ENCODE data around the gene MTCL1. TPM values are rescaled to one million over a fixed set of nuclear protein-coding genes. Genes with fewer than 3 reads are reported as not detected.

The MTCL1 gene
- total and polyA plus RNA-seq, 9 of the 15 experiments (the other 6 are each of a cell fraction or from before 2014, with no cell fraction given): 0.21 to 7.4 (median 3.7) TPM

DNA sequence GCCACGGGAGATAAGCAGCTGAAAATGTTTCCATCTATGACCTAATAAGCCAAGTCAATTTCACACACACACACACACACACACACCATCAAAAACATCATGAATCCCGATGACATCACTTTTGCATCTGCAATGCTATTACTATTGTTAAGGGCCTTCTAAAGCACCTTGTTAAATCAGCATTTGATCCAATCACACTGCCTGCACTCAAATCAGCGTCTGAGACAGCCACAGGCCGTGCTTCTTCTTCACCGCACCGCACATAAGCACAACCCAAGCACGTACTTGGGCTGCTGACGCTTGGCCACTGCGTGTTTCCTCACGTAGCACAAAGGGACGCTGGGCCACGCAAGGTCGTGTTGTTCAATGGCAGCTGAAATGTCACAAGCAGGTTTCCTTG lies 15.8 kb upstream of the MTCL1 start (continued):
- TF ChIP-seq XRCC3 (IDR thresholded peaks at IDR 0.05) (no peak), HDAC8 (tag; IDR thresholded peaks at IDR 0.05) (no peak), MEF2D (tag; conservative IDR thresholded peaks at IDR 0.05; ENCODE audit: low read depth) (no peak), RBM39 (optimal IDR thresholded peaks at IDR 0.05; ENCODE audit: low read depth, low read length) (no peak), ETV6 (IDR thresholded peaks at IDR 0.05; ENCODE audit: borderline replicate concordance in 1 of 2, low read depth in 2 of 2, low read length in 1 of 2) (no peak), ETV6 (CRISPR knock-in tag; IDR thresholded peaks at IDR 0.05; ENCODE audit: borderline replicate concordance) (no peak), JUND (IDR thresholded peaks at IDR 0.05; ENCODE audit: borderline replicate concordance, low read depth, low read length) (no peak), JUND (tag; IDR thresholded peaks at IDR 0.05; ENCODE audit: borderline replicate concordance, low read depth, low read length) (peak; percentile 41; the same call in 2 of the 3 replicates), HMG20B (CRISPR knock-in tag; IDR thresholded peaks at IDR 0.05) (no peak), NFE2 (IDR thresholded peaks at IDR 0.05; ENCODE audit: low read depth) (no peak), HSF4 (CRISPR knock-in tag; IDR thresholded peaks at IDR 0.05; ENCODE audit: borderline replicate concordance) (no peak)
- TF ChIP-seq, protein P1, sequence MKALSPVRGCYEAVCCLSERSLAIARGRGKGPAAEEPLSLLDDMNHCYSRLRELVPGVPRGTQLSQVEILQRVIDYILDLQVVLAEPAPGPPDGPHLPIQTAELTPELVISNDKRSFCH (CRISPR knock-in tag; IDR thresholded peaks at IDR 0.05): no peak
- TF ChIP-seq, protein P1 (tag; IDR thresholded peaks at IDR 0.05): no peak

DNA sequence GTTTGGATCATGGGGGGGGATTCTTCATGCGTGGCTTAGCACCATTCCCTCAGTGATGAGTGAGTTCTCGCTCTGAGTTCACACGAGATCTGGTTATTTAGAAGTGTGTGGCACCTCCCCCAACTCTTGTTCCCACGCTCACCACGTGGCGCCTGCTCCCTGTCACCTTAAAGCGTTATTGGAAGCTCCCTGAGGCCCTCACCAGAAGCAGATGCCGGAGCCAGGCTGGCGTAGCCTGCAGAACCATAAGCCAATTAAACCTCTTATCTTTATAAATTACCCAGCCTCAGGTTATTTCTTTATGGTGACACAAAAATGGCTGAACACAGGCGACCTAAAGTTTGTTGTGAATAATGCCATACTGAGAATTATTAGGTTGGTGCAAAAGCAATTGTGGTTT lies 10.5 kb upstream of the MTCL1 start:
- Histone ChIP-seq H3K27ac (ENCODE audit: extremely low read depth, low read depth, low read length) (no peak overlapping the region), H3K4me3 (no peak overlapping the region), H2AFZ (ENCODE audit: low read depth, low read length) (no peak overlapping the region), H3K4me1 (replicated peaks in 1 of 2; ENCODE audit: control insufficient read depth in 2 of 2, insufficient read depth in 2 of 2, low read length in 2 of 2) (no peaks in the 10 kb centered on the region), H3K4me2 (ENCODE audit: insufficient read depth, low read length) (no peak overlapping the region), H3K9me1 (ENCODE audit: control insufficient read depth, insufficient read depth, low read length) (no peaks in the 10 kb centered on the region), H3K79me2 (ENCODE audit: control insufficient read depth, insufficient read depth, low read length) (no peaks in the 10 kb centered on the region), H3K36me3 (ENCODE audit: control insufficient read depth, insufficient read depth, low read length) (no peaks in the 10 kb centered on the region), H3K9me3 (replicated peaks; ENCODE audit: control insufficient read depth, insufficient read depth, low read depth, low read length) (no peaks in the 10 kb centered on the region), H3K27me3 (ENCODE audit: control insufficient read depth in 2 of 2, insufficient read depth in 2 of 2, low read length in 2 of 2) (peaks cover 7 to 11% of the 10 kb centered on the region in 2 experiments; a peak in 4 of 5 replicates), H4K20me1 (replicated peaks; ENCODE audit: control insufficient read depth, insufficient read depth, low read length) (no peaks in the 10 kb centered on the region), H3K9ac (ENCODE audit: insufficient read depth in 1 of 2, low read depth in 2 of 2, low read length in 2 of 2) (no peak overlapping the region)
- TF ChIP-seq L3MBTL2 (IDR thresholded peaks at IDR 0.05) (peak; percentile 13; the same call in 1 of the 2 replicates), CHD2 (IDR thresholded peaks at IDR 0.05; ENCODE audit: low read depth, low read length) (peak; percentile 79), RBBP5 (IDR thresholded peaks at IDR 0.05; ENCODE audit: borderline replicate concordance, insufficient read depth, low read length, poor library complexity, severe bottlenecking) (no peak)
- TF ChIP-seq, protein P2, sequence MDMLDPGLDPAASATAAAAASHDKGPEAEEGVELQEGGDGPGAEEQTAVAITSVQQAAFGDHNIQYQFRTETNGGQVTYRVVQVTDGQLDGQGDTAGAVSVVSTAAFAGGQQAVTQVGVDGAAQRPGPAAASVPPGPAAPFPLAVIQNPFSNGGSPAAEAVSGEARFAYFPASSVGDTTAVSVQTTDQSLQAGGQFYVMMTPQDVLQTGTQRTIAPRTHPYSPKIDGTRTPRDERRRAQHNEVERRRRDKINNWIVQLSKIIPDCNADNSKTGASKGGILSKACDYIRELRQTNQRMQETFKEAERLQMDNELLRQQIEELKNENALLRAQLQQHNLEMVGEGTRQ (CRISPR knock-in tag; IDR thresholded peaks at IDR 0.05): peak; percentile 41; the same call in 1 of the 2 replicates
- no TSS peak for BruUV-seq (replicated peaks)
- 15% methylated on average over 9 of the region's 10 CpGs for WGBS (ENCODE audit: insufficient coverage, low coverage, missing lambda C conversion rate)
- ChIA-PET CTCF (ENCODE audit: low intra/inter-chr PET ratio) (no interaction called here), POLR2A (no interaction called here)
- DNase-seq (ENCODE audit: extremely low read depth in 1 of 4, low spot score in 3 of 4): no peak
- ATAC-seq: no peak
- intact Hi-C loops (cut with micrococcal nuclease): loop anchor here (5.0 to 10.0 kb wide), 3 partner anchors 187 to 360 kb away; no protein-coding TSS in a partner anchor
- FAIRE-seq: no peak
- in situ Hi-C loops (cut with MboI): no loop called here

Measured in K562 (cell line).